WI38 (cell line): ENCODE measurements around the gene ANGPTL7.

Experiments used
- H3K4me3 ChIP-seq: 2 replicates; pipeline ENCODE4 v1.5.1; 2011; ENCODE audit warnings: low read depth, mild to moderate bottlenecking, control low read depth, low read length
- CTCF ChIP-seq: IDR thresholded peaks from 2 replicates; pipeline ENCODE4 v1.5.1; 2012; ENCODE audit warnings: low read depth, mild to moderate bottlenecking, control low read depth, low read length

Gene ANGPTL7

DNA sequence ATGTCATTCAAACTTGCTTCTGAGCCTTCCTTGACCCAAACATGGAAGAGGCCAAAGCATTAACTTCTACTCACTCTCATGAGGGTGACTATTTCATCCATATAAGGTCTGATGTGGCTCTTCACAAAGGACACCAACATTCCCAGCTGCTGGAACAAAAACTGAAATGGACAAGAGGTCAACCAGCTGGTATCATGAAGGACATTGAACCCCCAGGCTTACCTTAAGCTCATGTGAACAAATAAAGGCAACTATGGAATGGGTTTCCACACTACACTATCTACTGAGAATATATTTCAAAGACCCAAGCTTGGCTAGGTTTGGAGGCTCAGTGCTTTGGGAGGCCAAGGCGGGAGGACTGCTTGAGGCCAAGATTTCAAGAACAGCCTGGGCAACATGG lies 26.9 kb downstream of the ANGPTL7 start:
- H3K4me3 ChIP-seq = no peak overlapping the region
- no peak for TF ChIP-seq CTCF

DNA sequence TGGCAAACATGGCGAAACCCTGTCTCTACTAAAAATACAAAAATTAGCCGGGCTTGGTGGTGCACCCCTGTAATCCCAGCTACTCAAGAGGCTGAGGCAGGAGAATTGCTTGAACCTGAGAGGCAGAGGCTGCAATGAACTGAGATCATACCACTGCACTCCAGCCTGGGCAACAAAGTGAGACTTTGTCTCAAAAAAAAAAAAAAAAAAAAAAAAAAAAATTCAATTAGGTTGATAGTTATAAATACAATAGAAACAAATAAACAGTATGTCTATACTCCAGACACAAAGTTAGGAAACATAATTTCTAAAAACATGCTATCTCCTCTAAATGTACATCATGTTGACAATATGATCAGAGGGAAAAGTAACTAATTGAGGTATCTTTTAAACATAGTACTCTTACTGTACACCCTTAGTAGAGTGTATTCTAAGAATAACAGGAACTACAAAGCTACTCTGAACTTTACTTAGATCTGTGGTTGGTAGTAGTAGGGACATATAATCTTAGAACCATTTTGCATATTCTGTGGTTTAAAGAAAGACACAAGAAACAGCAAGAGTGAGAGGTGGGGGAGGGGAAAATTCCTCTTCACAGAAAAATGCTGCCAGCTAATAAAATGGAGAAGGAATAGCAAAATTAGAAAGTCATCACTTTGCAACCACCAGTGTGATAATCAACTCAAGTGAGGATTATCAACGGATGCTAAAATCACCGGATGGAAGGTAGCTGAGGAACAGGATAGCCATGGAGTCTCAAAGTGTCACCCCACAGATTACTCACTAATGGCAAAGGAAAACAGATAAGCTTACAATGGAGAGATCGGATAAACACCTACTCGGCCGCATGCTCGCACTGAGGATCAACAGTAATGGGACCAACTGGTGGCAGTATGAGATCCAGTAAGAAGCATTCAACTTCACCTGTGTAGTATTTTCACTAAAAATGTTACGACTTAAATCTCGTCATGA lies 38.2 kb downstream of the ANGPTL7 start:
- no peak for TF ChIP-seq CTCF
- H3K4me3 ChIP-seq = no peak overlapping the region

DNA sequence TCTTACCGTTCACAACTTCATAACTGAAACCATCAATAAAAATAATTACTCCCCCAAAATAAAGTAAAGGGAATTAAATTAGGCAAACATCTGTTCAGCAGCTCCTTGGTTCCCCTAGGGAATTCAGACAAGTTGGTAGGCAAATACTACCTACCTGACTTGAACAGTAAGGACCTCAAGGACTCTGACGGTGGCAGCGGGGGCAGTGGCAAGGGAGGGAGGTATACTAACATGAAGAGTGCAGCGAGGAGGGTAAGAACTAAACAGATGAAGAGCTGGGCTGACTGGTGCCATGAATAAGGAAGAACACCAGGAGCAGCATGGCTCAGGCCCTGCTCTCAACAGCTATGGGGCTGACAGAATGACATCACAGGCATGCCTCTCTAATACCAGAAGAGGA lies 40.0 kb downstream of the ANGPTL7 start:
- H3K4me3 ChIP-seq = no peak overlapping the region
- TF ChIP-seq CTCF = no peak

GRCh38 chr1:11233208-11233607 lies 44.1 kb downstream of the ANGPTL7 start:
- H3K4me3 ChIP-seq = no peak overlapping the region
- no peak for TF ChIP-seq CTCF

GRCh38 chr1:11237356-11237755 lies 48.2 kb downstream of the ANGPTL7 start:
- no peak for TF ChIP-seq CTCF
- no peak overlapping the region for H3K4me3 ChIP-seq

DNA sequence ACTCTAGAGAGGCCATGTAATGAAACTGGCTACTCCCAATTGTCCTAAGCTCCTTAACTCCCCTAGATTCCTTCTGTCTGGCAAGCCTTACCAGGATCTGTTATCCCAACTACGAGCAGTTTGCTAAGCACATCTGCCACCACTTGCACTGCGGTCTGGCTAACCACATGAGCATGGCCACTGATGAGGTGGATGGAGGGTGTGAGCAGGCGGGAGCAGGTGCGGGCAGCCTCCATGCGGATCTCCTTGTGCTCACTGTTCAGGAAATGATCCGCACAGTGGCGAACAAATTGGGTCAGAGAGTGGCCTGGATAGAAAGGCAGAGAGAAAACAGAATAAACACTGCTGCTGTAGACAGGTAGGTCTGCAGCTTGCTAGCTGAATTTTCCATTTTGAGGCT lies 49.2 kb downstream of the ANGPTL7 start:
- no peak for TF ChIP-seq CTCF

GRCh38 chr1:11245248-11245647 lies 56.1 kb downstream of the ANGPTL7 start:
- no peak overlapping the region for H3K4me3 ChIP-seq
- no peak for TF ChIP-seq CTCF

More for the DNA sequence above, 49.2 kb downstream of the ANGPTL7 start:
- H3K4me3 ChIP-seq = no peak overlapping the region
